Nephron progenitor cell (in vitro differentiated cells): ENCODE results near the gene MMP28.
A peak's percentile ranks its signal among the peaks of the same experiment; 100 is the strongest.
"Not testable (repeated sequence)": the region's sequence is repeated elsewhere in the genome, so short reads cannot be mapped to it uniquely, and the experiment has no call there.

ENCODE experiments used
- DNase-seq: peaks from one replicate; pipeline ENCODE4 v3.0.0; 2021
- H3K27ac Mint-ChIP-seq: 2 replicates; pipeline ENCODE4 v1.8.0; 2021; ENCODE audit warnings: mild to moderate bottlenecking, moderate library complexity, mixed read lengths
- H3K27me3 Mint-ChIP-seq: 2 replicates; pipeline ENCODE4 v1.8.0; 2021; ENCODE audit warnings: mild to moderate bottlenecking, low read depth, mixed read lengths; ENCODE audit not compliant: poor library complexity
- H3K36me3 Mint-ChIP-seq: 2 replicates; pipeline ENCODE4 v1.8.0; 2021; ENCODE audit warnings: low read depth, mixed read lengths
- H3K4me1 Mint-ChIP-seq: 2 replicates; pipeline ENCODE4 v1.8.0; 2021; ENCODE audit warnings: mixed read lengths
- H3K4me3 Mint-ChIP-seq: 2 replicates; pipeline ENCODE4 v1.8.0; 2021; ENCODE audit warnings: mild to moderate bottlenecking, moderate library complexity, mixed read lengths
- H3K9me3 Mint-ChIP-seq: 2 replicates; pipeline ENCODE4 v1.8.0; 2021; ENCODE audit warnings: mild to moderate bottlenecking, moderate library complexity, mixed read lengths
- CTCF ChIP-seq: fragments of 200-600 bp; sonication (generic); IDR thresholded peaks from 2 replicates; pipeline ENCODE4 v1.5.0; 2021; ENCODE audit warnings: antibody characterized with exemption

Gene MMP28

GRCh38 chr17:35752945-35753764 is 42.3 kb downstream of the MMP28 start, which contains the start of gene GAS2L2:
Gene GAS2L2 (minus strand): TSS chr17:35753239. CDS start chr17:35752850, 389 bp downstream.
- no peak for TF ChIP-seq CTCF
- no peak for DNase-seq
- no peaks in the 10 kb centered on the region for H3K9me3 Mint-ChIP-seq
- no peaks in the 10 kb centered on the region for H3K36me3 Mint-ChIP-seq
- no peak within 1 kb of the TSS for H3K4me3 Mint-ChIP-seq
- no peak within 1 kb of the TSS for H3K27ac Mint-ChIP-seq
- peaks cover 35% of the 10 kb centered on the region for H3K4me1 Mint-ChIP-seq
- H3K27me3 Mint-ChIP-seq: peaks cover 50% of the 10 kb centered on the region

- no peak for DNase-seq
- peaks cover 52% of the 10 kb centered on the region for H3K27me3 Mint-ChIP-seq
- no peak for TF ChIP-seq CTCF
- no peak overlapping the region for H3K27ac Mint-ChIP-seq
- H3K36me3 Mint-ChIP-seq: no peaks in the 10 kb centered on the region
- no peaks in the 10 kb centered on the region for H3K9me3 Mint-ChIP-seq
- peaks cover 35% of the 10 kb centered on the region for H3K4me1 Mint-ChIP-seq
- H3K4me3 Mint-ChIP-seq: no peak overlapping the region
These were observed 43.0 kb downstream of the MMP28 start for GRCh38 chr17:35752471-35752870.

- not testable (repeated sequence) for H3K9me3 Mint-ChIP-seq, H3K4me3 Mint-ChIP-seq, H3K36me3 Mint-ChIP-seq, H3K27ac Mint-ChIP-seq, DNase-seq
- peaks cover 52% of the 10 kb centered on the region for H3K27me3 Mint-ChIP-seq
- H3K4me1 Mint-ChIP-seq: peaks cover 35% of the 10 kb centered on the region
These were observed 43.9 kb downstream of the MMP28 start for GRCh38 chr17:35751541-35751940.

GRCh38 chr17:35750526-35751395 is 44.7 kb downstream of the MMP28 start:
- Mint-ChIP-seq H3K4me1 (peaks cover 35% of the 10 kb centered on the region), H3K4me3 (peak overlapping the region; percentile 71), H3K27me3 (peaks cover 49% of the 10 kb centered on the region)

GRCh38 chr17:35749560-35750412 is 45.7 kb downstream of the MMP28 start:
- peaks cover 35% of the 10 kb centered on the region for H3K4me1 Mint-ChIP-seq

More at GRCh38 chr17:35750526-35751395, 44.7 kb downstream of the MMP28 start:
- no peaks in the 10 kb centered on the region for H3K36me3 Mint-ChIP-seq
- no peak overlapping the region for H3K27ac Mint-ChIP-seq
- no peak for DNase-seq
- no peak for TF ChIP-seq CTCF
- H3K9me3 Mint-ChIP-seq: no peaks in the 10 kb centered on the region

More at GRCh38 chr17:35749560-35750412, 45.7 kb downstream of the MMP28 start:
- no peak for TF ChIP-seq CTCF
- H3K4me3 Mint-ChIP-seq: peak overlapping the region; percentile 71
- no peaks in the 10 kb centered on the region for H3K36me3 Mint-ChIP-seq
- H3K27ac Mint-ChIP-seq: no peak overlapping the region
- DNase-seq: peak; percentile 44
- H3K27me3 Mint-ChIP-seq: peaks cover 47% of the 10 kb centered on the region
- H3K9me3 Mint-ChIP-seq: no peaks in the 10 kb centered on the region
